Tibial artery (tissue), 4 donors: ENCODE data around the gene MINDY4B.

Experiments
- DNase-seq, 2 donors: peaks; one replicate each; pipeline ENCODE4 v3.0.0-alpha.2; 2019
- H3K27ac ChIP-seq, 2 donors: fragments of 200-600 bp; sonication (generic) in 1 of 2; 1 replicate in 1 of 2; 2 replicates in 1 of 2; pipeline ENCODE4 v1.5.1; 2018 to 2019; ENCODE audit warnings: mild to moderate bottlenecking in 1 of 2
- H3K27me3 ChIP-seq, 2 donors: fragments of 200-600 bp; sonication (generic) in 1 of 2; one replicate each; pipeline versions ENCODE4 v1.5.1 to v1.6.0; 2016 to 2019
- H3K36me3 ChIP-seq, 3 donors: fragments of 200-600 bp; sonication (generic) in 2 of 3; one replicate each; pipeline ENCODE4 v1.5.1; 2016 to 2019; ENCODE audit warnings: mild to moderate bottlenecking in 2 of 3
- H3K4me1 ChIP-seq, 4 donors: fragments of 200-600 bp; sonication (generic) in 2 of 4; 1 replicate in 3 of 4; 2 replicates in 1 of 4; pipeline ENCODE4 v1.5.1; 2016 to 2019
- H3K4me3 ChIP-seq, 2 donors: fragments of 200-600 bp; sonication (generic) in 1 of 2; 1 replicate in 1 of 2; 2 replicates in 1 of 2; pipeline ENCODE4 v1.5.1; 2018 to 2019; ENCODE audit warnings: mild to moderate bottlenecking in 2 of 2
- H3K9me3 ChIP-seq, 3 donors: fragments of 200-600 bp; sonication (generic) in 1 of 3; one replicate each; pipeline ENCODE4 v1.5.1; 2016 to 2019
- CTCF ChIP-seq, 2 experiments: fragments of 200-600 bp in 1 of 2; fragments of 450-650 bp in 1 of 2; IDR thresholded peaks; one replicate each; pipeline ENCODE4 v1.5.1; 2017 to 2019; ENCODE audit warnings: antibody characterized with exemption in 2 of 2, mild to moderate bottlenecking in 1 of 2, moderate library complexity in 1 of 2
- intact Hi-C: fragments of 100-400 bp; cut with DNase I; formaldehyde crosslinking; loops from one replicate; pipeline ENCODE4 v1.15.0; 2023; ENCODE audit warnings: low total_unique reads

Gene MINDY4B

DNA sequence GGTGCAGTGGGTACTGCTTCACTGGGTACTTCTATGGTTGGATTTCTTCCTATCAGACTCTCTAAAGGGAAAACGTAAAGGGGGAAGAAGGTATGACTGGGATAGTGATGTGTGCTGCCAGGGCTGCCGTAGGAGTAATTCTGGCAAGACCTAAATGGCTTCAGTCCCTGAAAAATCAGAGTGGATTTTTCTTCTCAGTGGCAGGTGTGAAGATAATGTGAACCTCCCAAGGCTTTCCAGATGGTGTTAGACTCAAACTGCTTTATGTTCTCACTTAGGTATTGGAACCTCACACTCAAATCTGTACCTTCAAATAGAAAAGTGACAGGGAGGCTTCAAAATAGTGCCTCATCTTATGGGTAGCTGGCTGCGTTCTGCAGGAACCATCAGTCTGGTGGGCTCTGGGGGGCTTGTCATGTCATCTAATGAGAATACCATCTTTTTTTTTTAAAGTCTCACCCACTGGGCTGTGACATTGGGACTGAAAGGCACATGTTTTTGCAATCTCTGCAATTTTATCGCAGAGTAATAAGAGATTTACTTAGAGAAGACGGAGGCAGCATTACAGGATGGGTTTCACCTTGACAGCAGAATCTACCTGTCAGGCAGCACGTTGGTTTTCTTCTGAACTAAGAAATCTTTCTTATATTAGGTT, 28.5 kb downstream of the MINDY4B start:
- peaks cover 0 to 13% (median 2%) of the 10 kb centered on the region in 4 donors for H3K4me1 ChIP-seq
- no peak overlapping the region for H3K27ac ChIP-seq
- no peak for TF ChIP-seq CTCF (IDR thresholded peaks at IDR 0.05)
- no peak overlapping the region for H3K4me3 ChIP-seq
- no peaks in the 10 kb centered on the region for H3K36me3 ChIP-seq
- H3K9me3 ChIP-seq = no peaks in the 10 kb centered on the region
- intact Hi-C loops = no loop called here
- no peak for DNase-seq
- no peaks in the 10 kb centered on the region for H3K27me3 ChIP-seq

DNA sequence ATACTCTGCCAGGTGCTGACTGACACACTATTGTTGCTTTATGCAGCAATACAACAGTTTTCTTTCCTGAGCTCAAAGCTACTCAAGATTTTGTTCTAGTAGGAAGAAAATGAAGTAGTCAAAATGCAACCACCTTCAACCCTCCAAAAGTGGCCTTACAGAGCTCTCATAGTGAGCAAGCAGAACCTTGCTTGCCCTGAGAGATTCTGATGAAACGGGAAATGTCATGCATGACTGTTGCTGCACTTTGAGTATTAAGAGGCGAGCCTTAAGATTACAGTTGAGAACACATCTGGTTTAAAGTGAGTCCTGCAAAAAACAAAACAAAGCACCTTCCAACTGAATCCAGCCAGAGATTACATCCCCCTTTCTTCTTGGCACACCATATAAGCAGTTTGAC, 29.7 kb downstream of the MINDY4B start:
- no peak overlapping the region for H3K4me3 ChIP-seq
- no peak for TF ChIP-seq CTCF (IDR thresholded peaks at IDR 0.05)
- no peaks in the 10 kb centered on the region for H3K27me3 ChIP-seq
- DNase-seq = no peak
- intact Hi-C loops = no loop called here
- H3K36me3 ChIP-seq = no peaks in the 10 kb centered on the region
- H3K9me3 ChIP-seq = no peaks in the 10 kb centered on the region
- H3K4me1 ChIP-seq = peaks cover 0 to 16% (median 2%) of the 10 kb centered on the region in 4 donors
- H3K27ac ChIP-seq = no peak overlapping the region

DNA sequence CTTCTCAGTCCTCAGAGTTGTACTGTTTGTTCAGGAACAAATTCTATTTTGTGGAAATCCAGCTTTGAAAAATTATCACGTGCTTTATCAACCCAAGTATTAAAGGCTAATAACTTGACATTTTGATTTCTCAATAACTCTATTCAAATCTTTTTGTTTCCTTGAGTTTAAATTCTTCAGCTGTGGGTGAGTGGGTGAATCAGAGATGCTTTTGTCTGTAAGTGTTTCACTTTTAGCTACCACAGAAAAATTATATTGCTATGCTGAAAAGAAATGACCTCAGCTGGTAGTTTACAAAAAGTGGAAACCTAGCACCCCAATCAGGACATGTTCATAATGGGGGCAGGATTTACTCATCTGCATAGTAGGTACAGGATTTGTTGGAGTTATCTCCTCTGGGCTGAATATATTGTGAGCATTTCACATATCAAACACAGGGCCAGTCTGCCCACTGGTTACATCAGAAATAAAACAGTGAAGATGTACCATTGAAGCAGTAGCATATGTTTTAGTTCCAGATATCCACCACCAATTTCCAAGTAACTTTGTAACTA, 30.5 kb downstream of the MINDY4B start:
- H3K4me1 ChIP-seq = peaks cover 0 to 20% (median 2%) of the 10 kb centered on the region in 4 donors
- intact Hi-C loops = no loop called here
- H3K4me3 ChIP-seq = no peak overlapping the region
- DNase-seq = no peak
- TF ChIP-seq CTCF (IDR thresholded peaks at IDR 0.05) = no peak
- H3K27ac ChIP-seq = no peak overlapping the region
- H3K27me3 ChIP-seq = no peaks in the 10 kb centered on the region
- H3K36me3 ChIP-seq = no peaks in the 10 kb centered on the region
- H3K9me3 ChIP-seq = no peaks in the 10 kb centered on the region

GRCh38 chr3:150871192-150871591, 34.0 kb downstream of the MINDY4B start:
- no peak for DNase-seq

DNA sequence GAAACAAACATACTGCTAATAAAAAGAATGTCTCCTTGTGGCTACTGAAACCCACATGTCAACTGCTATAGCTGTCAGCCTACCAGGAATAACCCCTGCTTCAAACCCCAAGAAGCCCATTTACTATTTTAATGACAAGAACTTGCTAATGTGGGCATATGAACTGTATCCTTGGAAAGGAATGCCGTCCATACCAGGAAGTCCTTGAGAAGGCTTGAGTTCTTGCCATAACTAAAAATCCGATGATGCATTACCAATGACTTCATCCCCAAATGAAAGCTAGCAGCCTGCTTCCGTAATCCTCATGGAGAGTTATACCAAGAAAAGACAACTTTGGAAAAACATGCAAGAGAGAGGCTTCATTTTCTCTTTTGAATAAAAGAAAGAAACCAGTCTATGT, 34.8 kb downstream of the MINDY4B start:
- H3K4me3 ChIP-seq = no peak overlapping the region
- peaks cover 0 to 7% (median 0%) of the 10 kb centered on the region in 4 donors for H3K4me1 ChIP-seq
- no peak overlapping the region for H3K27ac ChIP-seq
- TF ChIP-seq CTCF (IDR thresholded peaks at IDR 0.05) = no peak
- no peaks in the 10 kb centered on the region for H3K36me3 ChIP-seq
- no peaks in the 10 kb centered on the region for H3K9me3 ChIP-seq
- intact Hi-C loops = no loop called here
- DNase-seq = no peak
- no peaks in the 10 kb centered on the region for H3K27me3 ChIP-seq

More at GRCh38 chr3:150871192-150871591, 34.0 kb downstream of the MINDY4B start:
- Histone ChIP-seq H3K4me1 (peaks cover 0 to 7% (median 0%) of the 10 kb centered on the region in 4 donors), H3K4me3 (no peak overlapping the region), H3K27me3 (no peaks in the 10 kb centered on the region), H3K36me3 (no peaks in the 10 kb centered on the region), H3K9me3 (no peaks in the 10 kb centered on the region), H3K27ac (no peak overlapping the region)
- intact Hi-C loops = no loop called here
- no peak for TF ChIP-seq CTCF (IDR thresholded peaks at IDR 0.05)
